K562 (cell line): ENCODE measurements around the gene RALGPS1. TPM values are rescaled to one million over a fixed set of nuclear protein-coding genes. Genes with fewer than 3 reads are reported as not detected.

Experiments
- CREB3 ChIP-seq: fragments of 450-650 bp; conservative IDR thresholded peaks from 2 replicates; pipeline ENCODE4 v1.6.1; 2016; ENCODE audit warnings: missing genetic modification characterization, low read depth, mild to moderate bottlenecking, missing compliant biosample characterization, moderate library complexity
- FOXO4 ChIP-seq: fragments of 450-650 bp; formaldehyde crosslinking; IDR thresholded peaks from 2 replicates; pipeline ENCODE4 v1.4.0; 2020; ENCODE audit warnings: mild to moderate bottlenecking, moderate library complexity
- FOXP4 ChIP-seq: sonication (generic); formaldehyde crosslinking; IDR thresholded peaks from 2 replicates; pipeline ENCODE4 v1.8.0; 2022; ENCODE audit warnings: mild to moderate bottlenecking, missing genetic modification reagents, borderline replicate concordance
- NKRF ChIP-seq: fragments of 450-650 bp; IDR thresholded peaks from 2 replicates; pipeline ENCODE4 v1.6.1; 2016; ENCODE audit warnings: borderline replicate concordance
- POU5F1 ChIP-seq: fragments of 150-350 bp; IDR thresholded peaks from 2 replicates; pipeline ENCODE4 v1.6.1; 2014; ENCODE audit warnings: borderline replicate concordance, low read length, low read depth, mild to moderate bottlenecking; ENCODE audit not compliant: partially characterized antibody
- SETDB1 ChIP-seq: IDR thresholded peaks from one replicate; pipeline ENCODE4 v1.6.1; 2012; ENCODE audit warnings: low read length, control low read depth, inconsistent platforms
- STAT5A ChIP-seq: IDR thresholded peaks from 2 replicates; pipeline ENCODE4 v1.6.1; 2012; ENCODE audit warnings: low read length, inconsistent platforms, borderline replicate concordance
- VEZF1 ChIP-seq: fragments of 200-800 bp; sonication (Bioruptor generic); IDR thresholded peaks from 2 replicates; pipeline ENCODE4 v1.6.1; 2017; ENCODE audit warnings: missing genetic modification characterization, missing compliant biosample characterization
- YY1 ChIP-seq, 3 experiments: IDR thresholded peaks; 2 replicates each; pipeline ENCODE4 v1.6.1; 2011; ENCODE audit warnings: low read length in 2 of 3, mild to moderate bottlenecking in 2 of 3, moderate library complexity in 2 of 3, borderline replicate concordance in 1 of 3, control low read depth in 1 of 3, low read depth in 1 of 3; ENCODE audit not compliant: insufficient read depth in 3 of 3, insufficient replicate concordance in 2 of 3, control insufficient read depth in 1 of 3, insufficient read length in 1 of 3; ENCODE audit errors: extremely low read depth in 1 of 3
- ZBTB9 ChIP-seq: fragments of 450-650 bp; formaldehyde crosslinking; IDR thresholded peaks from 2 replicates; pipeline ENCODE4 v1.4.0; 2020; ENCODE audit warnings: mild to moderate bottlenecking, moderate library complexity
- ZNF445 ChIP-seq: fragments of 250-450 bp; sonication (Bioruptor Pico); IDR thresholded peaks from 2 replicates; pipeline ENCODE4 v1.4.0; 2020; ENCODE audit warnings: low read depth, mild to moderate bottlenecking, moderate library complexity
- ZNF512 ChIP-seq: IDR thresholded peaks from 2 replicates; pipeline ENCODE4 v1.6.1; 2016; ENCODE audit warnings: missing genetic modification characterization, missing compliant biosample characterization
- polyA plus RNA-seq, 8 experiments: library from polyadenylated mRNA; depleted of rRNA in 4 of 8; stranded (reverse) in 5 of 8; unstranded in 3 of 8; fragments of >200 nt; fragmentation: Nextera tagmentation in 2 of 8; fragmentation: Illumina TruSeq in 1 of 8; extraction: Ambion mirVana in 2 of 8; extraction: Trizol in 1 of 8; gene quantifications; 2 replicates each; pipeline versions ENCODE4 v1.2.1 to v1.2.3, GENCODE V29; 2011 to 2014; ENCODE audit warnings: inconsistent platforms in 1 of 8, missing spikeins in 1 of 8
- total RNA-seq, 7 experiments: library from RNA; depleted of rRNA in 6 of 7; stranded (reverse); fragments of >200 nt in 6 of 7; fragmentation: Illumina TruSeq in 2 of 7; extraction: Trizol in 2 of 7; gene quantifications; 2 replicates each; pipeline versions ENCODE4 v1.2.1 to v1.2.3, GENCODE V29; 2011 to 2021; ENCODE audit warnings: low replicate concordance in 1 of 7

RALGPS1 gene
- total and polyA plus RNA-seq, 9 of the 15 experiments (the other 6 are each of a cell fraction or from before 2014, with no cell fraction given), result 0.04 to 2.6 (median 1.5) TPM

GRCh38 chr9:127166651-127167524, 252.3 kb downstream of the RALGPS1 start (continued):
- no peak for TF ChIP-seq FOXO4 (CRISPR knock-in tag)
- no peak for TF ChIP-seq ZNF512 (tag)
- no peak for TF ChIP-seq SETDB1
- TF ChIP-seq NKRF, result no peak
- no peak; the same call in 1 of the 2 replicates for TF ChIP-seq ZBTB9 (CRISPR knock-in tag)
- no peak for TF ChIP-seq CREB3
- peak; percentile 16; the same call in 1 of the 2 replicates for TF ChIP-seq STAT5A
- TF ChIP-seq VEZF1 (CRISPR knock-in tag), result no peak; the same call in 1 of the 2 replicates
- no peak for TF ChIP-seq ZNF445 (CRISPR knock-in tag)
- no peak for TF ChIP-seq FOXP4 (CRISPR knock-in tag)
- TF ChIP-seq YY1 (IDR thresholded peaks at IDR 0.05; ENCODE audit: borderline replicate concordance in 1 of 3, control insufficient read depth in 1 of 3, extremely low read depth in 1 of 3, insufficient read depth in 3 of 3, insufficient read length in 1 of 3, insufficient replicate concordance in 2 of 3, low read depth in 1 of 3, low read length in 2 of 3), result peak in 2 of 3 experiments; percentile 9 to 41
- no peak for TF ChIP-seq POU5F1
